Chondrocyte (in vitro differentiated cells): ENCODE results near the gene GM2A. TPM values are rescaled to one million over a fixed set of nuclear protein-coding genes. Genes with fewer than 3 reads are reported as not detected.

Source experiments
- DNase-seq: peaks from one replicate; pipeline ENCODE4 v3.0.0; 2021; ENCODE audit warnings: mixed read lengths, low spot score
- H3K27ac Mint-ChIP-seq: one replicate; pipeline ENCODE4 v1.8.0; 2021; ENCODE audit warnings: mild to moderate bottlenecking, moderate library complexity, mixed read lengths; ENCODE audit not compliant: unreplicated experiment
- H3K27me3 Mint-ChIP-seq: 2 replicates; pipeline ENCODE4 v1.8.0; 2021; ENCODE audit warnings: low read depth, mixed read lengths
- H3K36me3 Mint-ChIP-seq: 2 replicates; pipeline ENCODE4 v1.8.0; 2021; ENCODE audit warnings: low read depth, mixed read lengths
- H3K4me1 Mint-ChIP-seq: 2 replicates; pipeline ENCODE4 v1.8.0; 2021; ENCODE audit warnings: low read depth, mild to moderate bottlenecking, mixed read lengths
- H3K4me3 Mint-ChIP-seq: one replicate; pipeline ENCODE4 v1.8.0; 2021; ENCODE audit warnings: mild to moderate bottlenecking, moderate library complexity, mixed read lengths; ENCODE audit not compliant: unreplicated experiment
- H3K9me3 Mint-ChIP-seq: 2 replicates; pipeline ENCODE4 v1.8.0; 2021; ENCODE audit warnings: low read depth, mixed read lengths
- total RNA-seq: library from RNA; stranded (reverse); gene quantifications from 3 replicates; pipeline ENCODE4 v1.2.1, GENCODE V29; 2021
- TF ChIP-seq, protein P1 (sequence below): fragments of 200-600 bp; sonication (generic); IDR thresholded peaks from 2 replicates; pipeline ENCODE4 v1.5.0; 2021; ENCODE audit warnings: antibody characterized with exemption, mild to moderate bottlenecking, moderate library complexity

GM2A gene
- total RNA-seq, 1 donor from 2014 or later: 21.7 TPM

DNA sequence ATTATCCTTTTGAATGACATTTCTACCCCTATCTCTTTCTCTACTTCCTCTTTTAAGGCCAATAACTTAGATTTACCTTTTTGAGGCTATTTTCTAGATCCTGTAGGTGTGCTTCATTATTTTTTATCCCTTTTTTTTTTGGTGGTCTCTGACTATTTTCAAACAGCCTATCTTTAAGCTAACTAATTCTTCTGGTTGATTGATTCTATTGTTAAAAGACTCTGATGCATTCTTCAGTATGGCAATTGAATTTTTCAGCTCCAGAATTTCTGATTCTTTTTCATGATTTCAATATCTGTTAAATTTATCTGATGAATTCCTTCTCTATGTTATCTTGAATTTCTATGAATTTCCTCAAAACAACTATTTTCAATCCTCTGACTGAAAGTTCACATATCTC lies 57.9 kb downstream of the GM2A start:
- Mint-ChIP-seq H3K4me1 (no peaks in the 10 kb centered on the region), H3K27me3 (peaks cover 35% of the 10 kb centered on the region), H3K27ac (no peak overlapping the region), H3K9me3 (peaks cover 13% of the 10 kb centered on the region), H3K4me3 (no peak overlapping the region), H3K36me3 (no peaks in the 10 kb centered on the region)
- no peak for DNase-seq
- TF ChIP-seq, protein P1, sequence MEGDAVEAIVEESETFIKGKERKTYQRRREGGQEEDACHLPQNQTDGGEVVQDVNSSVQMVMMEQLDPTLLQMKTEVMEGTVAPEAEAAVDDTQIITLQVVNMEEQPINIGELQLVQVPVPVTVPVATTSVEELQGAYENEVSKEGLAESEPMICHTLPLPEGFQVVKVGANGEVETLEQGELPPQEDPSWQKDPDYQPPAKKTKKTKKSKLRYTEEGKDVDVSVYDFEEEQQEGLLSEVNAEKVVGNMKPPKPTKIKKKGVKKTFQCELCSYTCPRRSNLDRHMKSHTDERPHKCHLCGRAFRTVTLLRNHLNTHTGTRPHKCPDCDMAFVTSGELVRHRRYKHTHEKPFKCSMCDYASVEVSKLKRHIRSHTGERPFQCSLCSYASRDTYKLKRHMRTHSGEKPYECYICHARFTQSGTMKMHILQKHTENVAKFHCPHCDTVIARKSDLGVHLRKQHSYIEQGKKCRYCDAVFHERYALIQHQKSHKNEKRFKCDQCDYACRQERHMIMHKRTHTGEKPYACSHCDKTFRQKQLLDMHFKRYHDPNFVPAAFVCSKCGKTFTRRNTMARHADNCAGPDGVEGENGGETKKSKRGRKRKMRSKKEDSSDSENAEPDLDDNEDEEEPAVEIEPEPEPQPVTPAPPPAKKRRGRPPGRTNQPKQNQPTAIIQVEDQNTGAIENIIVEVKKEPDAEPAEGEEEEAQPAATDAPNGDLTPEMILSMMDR: no peak

DNA sequence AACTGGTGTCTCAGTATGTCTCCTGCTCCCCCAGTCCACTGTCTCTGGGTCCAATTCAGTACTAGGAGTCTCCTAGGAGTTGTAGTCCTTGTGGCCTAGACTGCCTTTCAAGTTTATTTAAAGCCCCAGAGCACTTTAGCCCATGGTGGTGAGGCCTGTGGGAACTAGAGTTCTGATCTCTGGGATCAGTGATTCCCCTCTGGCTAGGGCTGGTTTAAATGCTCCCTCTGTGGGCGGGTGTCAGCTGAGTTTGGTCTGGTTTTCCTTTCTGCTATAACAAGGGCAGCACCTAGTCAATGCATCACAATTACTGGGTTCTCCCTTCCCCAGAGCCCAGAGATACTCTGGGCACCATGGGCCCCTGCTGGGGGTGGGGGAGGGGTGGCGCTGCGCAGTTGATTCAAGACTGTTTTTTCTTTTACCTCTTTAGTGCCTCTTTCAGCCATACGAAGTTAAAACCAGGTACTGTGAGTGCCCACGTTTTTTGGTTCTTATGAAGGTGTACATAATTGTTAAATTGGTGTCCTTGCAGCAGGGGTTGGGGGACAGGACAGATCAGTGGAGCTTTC lies 59.9 kb downstream of the GM2A start:
- no peak overlapping the region for H3K27ac Mint-ChIP-seq
- no peak overlapping the region for H3K4me3 Mint-ChIP-seq
- no peaks in the 10 kb centered on the region for H3K36me3 Mint-ChIP-seq
- H3K27me3 Mint-ChIP-seq: peaks cover 25% of the 10 kb centered on the region
- no peaks in the 10 kb centered on the region for H3K4me1 Mint-ChIP-seq
- TF ChIP-seq, protein P1: no peak
- peaks cover 13% of the 10 kb centered on the region for H3K9me3 Mint-ChIP-seq
- no peak for DNase-seq

DNA sequence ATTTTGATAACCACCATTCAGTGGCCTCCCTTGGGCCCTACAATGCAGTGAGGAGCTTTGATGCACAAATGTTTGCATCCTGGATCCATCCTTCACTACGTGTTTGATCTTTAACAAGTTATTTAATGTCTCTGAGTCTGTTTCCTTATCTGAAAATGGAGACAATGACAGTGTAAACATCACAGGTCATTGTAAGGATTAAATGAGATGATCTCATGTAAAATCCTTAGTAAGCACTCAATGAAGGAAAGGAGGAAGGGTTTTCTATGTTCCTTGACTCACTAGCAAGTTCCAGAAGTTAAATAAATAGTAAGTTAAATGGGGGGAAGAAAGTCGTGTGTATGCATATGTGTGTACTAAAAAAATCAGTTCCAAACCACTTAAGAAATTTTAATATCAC lies 60.4 kb downstream of the GM2A start:
- H3K27me3 Mint-ChIP-seq: peaks cover 24% of the 10 kb centered on the region
- TF ChIP-seq, protein P1: no peak
- no peak overlapping the region for H3K4me3 Mint-ChIP-seq
- H3K27ac Mint-ChIP-seq: no peak overlapping the region
- peaks cover 13% of the 10 kb centered on the region for H3K9me3 Mint-ChIP-seq
- no peaks in the 10 kb centered on the region for H3K36me3 Mint-ChIP-seq
- no peaks in the 10 kb centered on the region for H3K4me1 Mint-ChIP-seq
- DNase-seq: no peak

DNA sequence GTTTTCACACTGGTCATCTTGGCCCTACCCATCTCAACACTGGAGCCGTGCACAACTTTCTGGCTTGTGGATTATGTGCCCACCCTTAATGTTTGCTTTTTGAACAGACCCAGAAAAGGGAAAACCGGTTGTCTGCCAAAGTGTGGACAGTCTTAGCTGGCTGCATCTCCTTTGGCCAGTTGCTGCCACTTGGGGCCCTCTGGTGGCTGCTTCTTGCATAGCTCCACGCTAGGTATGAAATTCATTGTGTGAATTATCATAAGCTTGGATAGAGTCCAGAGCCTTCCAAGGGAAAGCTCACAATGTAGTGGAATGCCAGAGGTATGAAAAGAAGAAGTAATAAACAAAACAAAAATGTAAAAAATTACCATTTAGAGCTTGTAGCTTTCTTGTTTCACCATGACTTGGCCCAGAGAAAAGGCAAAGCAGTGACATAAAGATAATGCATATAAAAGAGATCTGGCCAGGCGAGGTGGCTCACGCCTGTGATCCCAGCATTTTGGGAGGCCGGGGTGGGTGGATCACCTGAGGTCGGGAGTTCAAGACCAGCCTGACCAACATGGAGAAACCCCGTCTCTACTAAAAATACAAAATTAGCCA lies 63.1 kb downstream of the GM2A start:
- Mint-ChIP-seq H3K27me3 (peaks cover 18% of the 10 kb centered on the region), H3K27ac (no peak overlapping the region), H3K36me3 (no peaks in the 10 kb centered on the region), H3K4me1 (no peaks in the 10 kb centered on the region), H3K4me3 (no peak overlapping the region), H3K9me3 (peaks cover 4% of the 10 kb centered on the region)
- TF ChIP-seq, protein P1: peak; percentile 85
- no peak for DNase-seq

DNA sequence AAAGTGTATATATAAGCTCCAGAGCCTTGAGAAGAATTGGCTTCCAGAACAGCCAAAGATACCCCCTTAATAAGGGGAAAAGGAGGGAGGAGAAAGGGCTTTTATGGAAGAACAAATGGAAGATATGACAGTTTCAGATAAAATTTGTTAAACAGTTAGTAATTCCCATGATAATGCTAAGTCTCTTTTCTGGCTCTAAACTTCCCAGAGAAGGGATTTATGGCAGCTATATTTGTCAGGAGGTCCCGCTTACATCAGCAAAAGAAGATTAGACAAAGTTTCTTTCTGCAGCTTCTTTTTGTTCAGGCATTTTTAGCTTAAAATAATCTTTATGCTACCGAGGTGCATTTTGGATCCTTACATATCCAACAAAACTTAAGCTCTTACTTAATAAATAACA lies 64.9 kb downstream of the GM2A start:
- H3K4me3 Mint-ChIP-seq: no peak overlapping the region
- H3K9me3 Mint-ChIP-seq: no peaks in the 10 kb centered on the region
- no peaks in the 10 kb centered on the region for H3K4me1 Mint-ChIP-seq
- TF ChIP-seq, protein P1: no peak
- H3K27ac Mint-ChIP-seq: no peak overlapping the region
- H3K27me3 Mint-ChIP-seq: peaks cover 21% of the 10 kb centered on the region
- no peaks in the 10 kb centered on the region for H3K36me3 Mint-ChIP-seq
- DNase-seq: no peak
